ENCODE measurements around the gene KCNMB2.

KCNMB2 gene

GRCh38 chr3:178748874-178749273 is 212.6 kb downstream of the KCNMB2 start:
- no peak overlapping the region for H3K4me3 ChIP-seq (ENCODE audit: low read depth, low read length)
- no peaks in the 10 kb centered on the region for H3K9me3 ChIP-seq
- H3K36me3 ChIP-seq: no peaks in the 10 kb centered on the region
- H3K27me3 ChIP-seq: no peaks in the 10 kb centered on the region
- no peak for DNase-seq
- TF ChIP-seq CTCF (IDR thresholded peaks at IDR 0.05; ENCODE audit: low read depth, low read length): no peak
- H3K4me1 ChIP-seq: no peaks in the 10 kb centered on the region

GRCh38 chr3:178749471-178749870 is 213.2 kb downstream of the KCNMB2 start:
- no peak for TF ChIP-seq CTCF (IDR thresholded peaks at IDR 0.05; ENCODE audit: low read depth, low read length)
- H3K9me3 ChIP-seq: no peaks in the 10 kb centered on the region
- no peak overlapping the region for H3K4me3 ChIP-seq (ENCODE audit: low read depth, low read length)
- no peaks in the 10 kb centered on the region for H3K4me1 ChIP-seq
- no peaks in the 10 kb centered on the region for H3K27me3 ChIP-seq
- H3K36me3 ChIP-seq: no peaks in the 10 kb centered on the region
- DNase-seq: no peak

GRCh38 chr3:178750639-178751300 is 214.5 kb downstream of the KCNMB2 start:
- no peaks in the 10 kb centered on the region for H3K27me3 ChIP-seq
- H3K4me3 ChIP-seq (ENCODE audit: low read depth, low read length): no peak overlapping the region
- no peaks in the 10 kb centered on the region for H3K36me3 ChIP-seq
- no peak for TF ChIP-seq CTCF (IDR thresholded peaks at IDR 0.05; ENCODE audit: low read depth, low read length)
- H3K4me1 ChIP-seq: no peaks in the 10 kb centered on the region
- no peak for DNase-seq
- H3K9me3 ChIP-seq: no peaks in the 10 kb centered on the region

- no peak for TF ChIP-seq CTCF (IDR thresholded peaks at IDR 0.05; ENCODE audit: low read depth, low read length)
- Histone ChIP-seq H3K27me3 (no peaks in the 10 kb centered on the region), H3K36me3 (no peaks in the 10 kb centered on the region), H3K4me3 (ENCODE audit: low read depth, low read length) (no peak overlapping the region), H3K9me3 (no peaks in the 10 kb centered on the region), H3K4me1 (no peaks in the 10 kb centered on the region)
- DNase-seq: no peak
Observed at GRCh38 chr3:178752843-178753242, 216.6 kb downstream of the KCNMB2 start.

GRCh38 chr3:178754852-178755510 is 218.7 kb downstream of the KCNMB2 start:
- Histone ChIP-seq H3K4me3 (ENCODE audit: low read depth, low read length) (no peak overlapping the region), H3K4me1 (no peaks in the 10 kb centered on the region), H3K9me3 (no peaks in the 10 kb centered on the region), H3K36me3 (no peaks in the 10 kb centered on the region), H3K27me3 (no peaks in the 10 kb centered on the region)
- no peak for TF ChIP-seq CTCF (IDR thresholded peaks at IDR 0.05; ENCODE audit: low read depth, low read length)
- no peak for DNase-seq

- no peak for DNase-seq
- H3K36me3 ChIP-seq: no peaks in the 10 kb centered on the region
- H3K4me1 ChIP-seq: no peaks in the 10 kb centered on the region
- no peaks in the 10 kb centered on the region for H3K9me3 ChIP-seq
- no peak overlapping the region for H3K4me3 ChIP-seq (ENCODE audit: low read depth, low read length)
- H3K27me3 ChIP-seq: no peaks in the 10 kb centered on the region
- TF ChIP-seq CTCF (IDR thresholded peaks at IDR 0.05; ENCODE audit: low read depth, low read length): no peak
Observed at GRCh38 chr3:178761024-178761423, 224.8 kb downstream of the KCNMB2 start.

Measured in BE2C (cell line).